C4-2B (cell line): ENCODE data around the gene GABRG3.
"Not testable (repeated sequence)": the region's sequence is repeated elsewhere in the genome, so short reads cannot be mapped to it uniquely, and the experiment has no call there.

ENCODE experiments used
- H3K27ac ChIP-seq: fragments of 450-650 bp; 2 replicates; pipeline ENCODE4 v1.5.1; 2017
- CTCF ChIP-seq: fragments of 450-650 bp; conservative IDR thresholded peaks from 2 replicates; pipeline ENCODE4 v1.5.1; 2017; ENCODE audit warnings: mild to moderate bottlenecking
- ZFX ChIP-seq: fragments of 450-650 bp; IDR thresholded peaks from 2 replicates; pipeline ENCODE4 v1.6.1; 2017

Gene GABRG3

GRCh38 chr15:26983822-26984221 lies 12.8 kb downstream of the GABRG3 start:
- H3K27ac ChIP-seq = no peak overlapping the region
- TF ChIP-seq ZFX = no peak
- TF ChIP-seq CTCF = peak; percentile 73

- H3K27ac ChIP-seq = no peak overlapping the region
- no peak for TF ChIP-seq CTCF
These were observed 14.1 kb downstream of the GABRG3 start for GRCh38 chr15:26985050-26985449.

GRCh38 chr15:26996250-26996649 lies 25.3 kb downstream of the GABRG3 start:
- TF ChIP-seq ZFX (no peak), CTCF (no peak)

GRCh38 chr15:27003003-27003402 lies 32.0 kb downstream of the GABRG3 start:
- not testable (repeated sequence) for H3K27ac ChIP-seq

More at GRCh38 chr15:26996250-26996649, 25.3 kb downstream of the GABRG3 start:
- no peak overlapping the region for H3K27ac ChIP-seq

- H3K27ac ChIP-seq = not testable (repeated sequence)
These were observed 33.2 kb downstream of the GABRG3 start for GRCh38 chr15:27004226-27004625.

- TF ChIP-seq ZFX (no peak), CTCF (peak; percentile 98)
- H3K27ac ChIP-seq = no peak overlapping the region
These were observed 46.3 kb downstream of the GABRG3 start for GRCh38 chr15:27017168-27017809.

- TF ChIP-seq CTCF = no peak
- TF ChIP-seq ZFX = no peak
- no peak overlapping the region for H3K27ac ChIP-seq
These were observed 48.7 kb downstream of the GABRG3 start for GRCh38 chr15:27019687-27020086.

- no peak overlapping the region for H3K27ac ChIP-seq
- TF ChIP-seq ZFX (no peak), CTCF (no peak)
These were observed 54.5 kb downstream of the GABRG3 start for GRCh38 chr15:27025481-27025966.
